Peyer's patch (tissue), 4 donors: ENCODE data around the gene TOM1L2. TPM values are rescaled to one million over a fixed set of nuclear protein-coding genes. Genes with fewer than 3 reads are reported as not detected.
A peak's percentile ranks its signal among the peaks of the same experiment; 100 is the strongest.

ENCODE experiments used
- DNase-seq, 3 donors: peaks; one replicate each; pipeline ENCODE4 v3.0.0-alpha.2; 2017 to 2019
- H3K27ac ChIP-seq, 4 donors: fragments of 200-600 bp; sonication (generic); one replicate each; pipeline ENCODE4 v1.5.1; 2016 to 2019
- H3K27me3 ChIP-seq, 2 donors: fragments of 200-600 bp; sonication (generic); one replicate each; pipeline ENCODE4 v1.5.1; 2019
- H3K36me3 ChIP-seq, 3 donors: fragments of 200-600 bp; sonication (generic); one replicate each; pipeline ENCODE4 v1.5.1; 2016 to 2019
- H3K4me1 ChIP-seq, 4 donors: fragments of 200-600 bp; sonication (generic); one replicate each; pipeline ENCODE4 v1.5.1; 2016 to 2019
- H3K4me3 ChIP-seq, 4 donors: fragments of 200-600 bp; sonication (generic); 1 replicate in 3 of 4; 2 replicates in 1 of 4; pipeline ENCODE4 v1.5.1; 2016 to 2019; ENCODE audit warnings: mild to moderate bottlenecking in 1 of 4
- H3K9me3 ChIP-seq, 4 donors: fragments of 200-600 bp; sonication (generic); one replicate each; pipeline ENCODE4 v1.5.1; 2016 to 2019; ENCODE audit warnings: mild to moderate bottlenecking in 1 of 4
- POLR2A ChIP-seq, 2 donors: fragments of 450-650 bp; IDR thresholded peaks; one replicate each; pipeline ENCODE4 v1.5.1; 2017; ENCODE audit warnings: antibody characterized with exemption in 2 of 2, mild to moderate bottlenecking in 2 of 2, moderate library complexity in 2 of 2
- total RNA-seq, 4 donors: library from RNA; depleted of rRNA; stranded (reverse); fragments of >200 nt; gene quantifications; one replicate each; pipeline ENCODE4 v1.1.0, GENCODE V29; 2016
- TF ChIP-seq, protein P1 (sequence below), 6 experiments: fragments of 450-650 bp in 4 of 6; fragments of 200-600 bp in 2 of 6; sonication (generic) in 1 of 6; IDR thresholded peaks; one replicate each; pipeline ENCODE4 v1.5.1; 2017 to 2019; ENCODE audit warnings: antibody characterized with exemption in 6 of 6, mild to moderate bottlenecking in 3 of 6, moderate library complexity in 1 of 6

The TOM1L2 gene
- total RNA-seq, 4 donors from 2014 or later = 49.5 to 74.8 (median 62.7) TPM

DNA sequence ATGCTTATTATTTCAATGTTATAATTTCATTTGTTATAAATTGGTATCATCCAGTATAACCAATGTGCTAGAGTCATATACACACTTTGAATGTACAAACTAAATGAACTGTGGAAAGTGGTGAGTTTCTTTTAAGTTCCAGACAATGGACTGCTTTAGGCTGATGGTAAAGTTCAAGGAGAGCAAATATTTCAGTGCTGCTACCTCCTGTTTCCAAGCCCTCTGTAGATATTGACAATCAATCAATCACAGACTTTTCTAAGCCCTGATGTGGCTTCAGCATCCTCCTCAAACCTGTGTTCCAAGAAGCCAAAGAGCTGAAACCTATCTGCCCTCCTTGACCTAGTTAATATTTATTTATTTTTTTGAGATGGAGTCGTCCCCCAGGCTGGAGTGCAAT, 107.2 kb downstream of the TOM1L2 start:
- Histone ChIP-seq H3K36me3 (peaks cover 0 to 30% (median 0%) of the 10 kb centered on the region in 3 donors), H3K9me3 (no peaks in the 10 kb centered on the region), H3K4me3 (no peak overlapping the region), H3K27me3 (no peaks in the 10 kb centered on the region), H3K27ac (no peak overlapping the region), H3K4me1 (peaks cover 0 to 3% (median 0%) of the 10 kb centered on the region in 4 donors)
- TF ChIP-seq, protein P1, sequence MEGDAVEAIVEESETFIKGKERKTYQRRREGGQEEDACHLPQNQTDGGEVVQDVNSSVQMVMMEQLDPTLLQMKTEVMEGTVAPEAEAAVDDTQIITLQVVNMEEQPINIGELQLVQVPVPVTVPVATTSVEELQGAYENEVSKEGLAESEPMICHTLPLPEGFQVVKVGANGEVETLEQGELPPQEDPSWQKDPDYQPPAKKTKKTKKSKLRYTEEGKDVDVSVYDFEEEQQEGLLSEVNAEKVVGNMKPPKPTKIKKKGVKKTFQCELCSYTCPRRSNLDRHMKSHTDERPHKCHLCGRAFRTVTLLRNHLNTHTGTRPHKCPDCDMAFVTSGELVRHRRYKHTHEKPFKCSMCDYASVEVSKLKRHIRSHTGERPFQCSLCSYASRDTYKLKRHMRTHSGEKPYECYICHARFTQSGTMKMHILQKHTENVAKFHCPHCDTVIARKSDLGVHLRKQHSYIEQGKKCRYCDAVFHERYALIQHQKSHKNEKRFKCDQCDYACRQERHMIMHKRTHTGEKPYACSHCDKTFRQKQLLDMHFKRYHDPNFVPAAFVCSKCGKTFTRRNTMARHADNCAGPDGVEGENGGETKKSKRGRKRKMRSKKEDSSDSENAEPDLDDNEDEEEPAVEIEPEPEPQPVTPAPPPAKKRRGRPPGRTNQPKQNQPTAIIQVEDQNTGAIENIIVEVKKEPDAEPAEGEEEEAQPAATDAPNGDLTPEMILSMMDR (IDR thresholded peaks at IDR 0.05) = no peak
- no peak for TF ChIP-seq POLR2A (IDR thresholded peaks at IDR 0.05)
- no peak for DNase-seq

DNA sequence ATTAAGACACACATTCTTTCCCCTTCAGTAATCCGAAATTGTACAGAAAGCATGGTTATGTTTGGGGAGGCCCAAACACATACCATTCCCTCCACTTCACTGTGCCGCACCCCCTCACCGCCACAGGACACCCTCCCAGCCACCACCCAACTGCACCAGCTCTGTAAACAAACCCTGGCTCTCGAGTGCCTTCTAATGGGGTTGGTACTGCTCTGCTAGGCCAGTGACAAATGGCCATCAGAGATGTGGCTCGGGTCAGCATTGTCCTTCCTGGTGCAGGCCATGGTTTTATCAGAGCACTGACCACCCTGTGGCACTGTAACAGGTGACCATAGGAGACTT, 111.5 kb downstream of the TOM1L2 start:
- Histone ChIP-seq H3K4me1 (peaks cover 0 to 10% (median 0%) of the 10 kb centered on the region in 4 donors), H3K27me3 (no peaks in the 10 kb centered on the region), H3K36me3 (peaks cover 0 to 9% (median 0%) of the 10 kb centered on the region in 3 donors), H3K27ac (no peak overlapping the region), H3K9me3 (no peaks in the 10 kb centered on the region), H3K4me3 (no peak overlapping the region)
- no peak for TF ChIP-seq POLR2A (IDR thresholded peaks at IDR 0.05)
- TF ChIP-seq, protein P1 (IDR thresholded peaks at IDR 0.05) = no peak
- no peak for DNase-seq

DNA sequence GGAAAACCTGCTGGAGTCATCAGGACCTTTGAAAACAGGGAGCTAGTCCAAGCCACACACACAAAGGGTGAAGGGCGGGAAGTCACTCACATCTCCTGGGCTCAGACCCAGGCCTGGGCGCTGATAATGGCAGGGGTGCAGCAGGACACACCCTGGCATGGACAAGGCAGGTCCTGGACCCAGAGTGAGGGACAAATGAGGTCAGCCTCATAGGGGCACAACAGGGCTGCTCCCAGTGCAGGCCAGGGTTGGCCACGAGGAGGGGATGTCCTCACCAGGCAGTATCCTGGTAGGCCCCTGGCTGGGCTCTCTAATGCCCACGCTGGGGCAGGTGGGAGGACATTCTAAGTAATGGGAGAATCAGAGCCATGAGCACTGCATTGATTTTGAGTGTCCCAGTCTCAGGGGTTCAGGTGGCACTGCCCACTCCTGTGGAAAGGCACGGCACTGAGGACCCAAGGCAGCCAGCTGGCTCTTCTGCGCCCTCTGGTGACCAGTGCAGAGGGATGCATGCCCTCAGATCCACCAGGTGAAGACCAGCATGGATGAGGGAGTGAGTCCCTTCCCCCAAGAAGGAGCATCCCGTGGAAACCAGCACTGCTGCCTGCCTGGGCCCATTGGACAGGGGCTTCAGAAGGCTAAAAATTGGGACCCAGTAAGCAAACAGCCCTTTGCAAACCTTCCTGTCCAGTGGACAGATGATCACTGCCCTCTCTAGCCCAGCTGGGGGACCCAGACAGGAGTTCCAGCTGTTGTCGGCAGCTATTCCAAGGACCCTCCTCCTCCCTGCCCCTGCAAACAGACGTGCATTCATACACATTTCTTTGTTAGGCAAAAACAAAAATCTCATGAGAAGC, 112.1 kb downstream of the TOM1L2 start:
- peak; percentile 65 to 86 (median 78) for DNase-seq
- H3K27ac ChIP-seq = no peak overlapping the region
- no peak for TF ChIP-seq POLR2A (IDR thresholded peaks at IDR 0.05)
- TF ChIP-seq, protein P1 (IDR thresholded peaks at IDR 0.05) = peak; percentile 84 to 98 (median 95)

DNA sequence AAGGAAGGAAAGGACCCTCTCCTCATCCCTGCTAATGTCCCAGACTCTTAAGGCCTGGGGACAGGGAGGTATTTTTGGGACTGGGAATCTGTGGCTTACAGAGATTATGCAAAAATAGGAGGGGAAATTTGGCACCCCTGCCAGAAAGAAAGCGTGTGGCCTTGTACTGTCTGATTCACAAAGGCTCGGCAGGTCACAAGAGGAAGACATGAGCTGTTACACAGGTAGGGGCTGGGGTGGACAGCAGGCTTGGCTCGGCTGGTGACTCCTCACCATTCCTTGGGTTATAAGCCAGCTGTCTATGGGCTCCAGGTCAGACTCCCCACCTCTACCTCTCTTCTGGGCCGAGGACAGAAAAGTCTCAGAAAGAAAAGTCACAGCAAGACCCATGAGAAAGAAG, 114.7 kb downstream of the TOM1L2 start:
- H3K27ac ChIP-seq = no peak overlapping the region
- no peak for TF ChIP-seq POLR2A (IDR thresholded peaks at IDR 0.05)
- TF ChIP-seq, protein P1 (IDR thresholded peaks at IDR 0.05) = no peak
- peaks cover 0 to 9% (median 0%) of the 10 kb centered on the region in 3 donors for H3K36me3 ChIP-seq
- no peak overlapping the region for H3K4me3 ChIP-seq
- H3K4me1 ChIP-seq = peaks cover 0 to 35% (median 3%) of the 10 kb centered on the region in 4 donors
- H3K9me3 ChIP-seq = no peaks in the 10 kb centered on the region
- H3K27me3 ChIP-seq = no peaks in the 10 kb centered on the region
- no peak for DNase-seq

More for the DNA sequence above, 112.1 kb downstream of the TOM1L2 start:
- H3K4me3 ChIP-seq = no peak overlapping the region
- no peaks in the 10 kb centered on the region for H3K27me3 ChIP-seq
- no peaks in the 10 kb centered on the region for H3K9me3 ChIP-seq
- H3K4me1 ChIP-seq = peaks cover 0 to 15% (median 1%) of the 10 kb centered on the region in 4 donors
- peaks cover 0 to 9% (median 0%) of the 10 kb centered on the region in 3 donors for H3K36me3 ChIP-seq

DNA sequence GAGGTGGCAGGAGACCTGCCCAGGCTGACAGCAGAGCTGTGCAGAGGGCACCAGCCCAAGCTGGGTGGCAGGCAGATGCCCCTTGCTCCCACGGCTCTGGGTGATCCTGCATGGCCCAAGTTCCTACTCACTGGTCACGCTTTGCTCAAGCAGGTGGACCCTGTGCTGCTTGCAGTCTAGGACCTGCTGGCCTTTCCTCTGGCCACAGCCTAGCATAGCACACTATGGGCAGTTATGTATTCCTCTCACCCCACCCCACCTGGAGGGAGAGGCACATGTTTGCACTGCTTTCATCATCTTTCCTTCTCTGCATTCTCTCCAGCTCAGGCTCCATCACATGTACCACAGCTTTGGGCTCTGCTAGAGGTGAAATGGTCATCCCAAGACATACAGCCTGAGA, 115.8 kb downstream of the TOM1L2 start:
- no peak for DNase-seq
- Histone ChIP-seq H3K9me3 (no peaks in the 10 kb centered on the region), H3K4me3 (no peak overlapping the region), H3K36me3 (peaks cover 0 to 9% (median 0%) of the 10 kb centered on the region in 3 donors), H3K4me1 (peaks cover 0 to 35% (median 3%) of the 10 kb centered on the region in 4 donors), H3K27ac (peak overlapping the region in 1 of 4 donors; percentile 15), H3K27me3 (no peaks in the 10 kb centered on the region)
- TF ChIP-seq, protein P1 (IDR thresholded peaks at IDR 0.05) = no peak
- TF ChIP-seq POLR2A (IDR thresholded peaks at IDR 0.05) = no peak
